HG03460 (cell line): ENCODE results near the gene FAM24A.

Experiments
- ATAC-seq: cut with Tn5 transposase; IDR thresholded peaks from one replicate; pipeline ENCODE4 v1.9.1; 2021; ENCODE audit not compliant: unreplicated experiment

Gene FAM24A

DNA sequence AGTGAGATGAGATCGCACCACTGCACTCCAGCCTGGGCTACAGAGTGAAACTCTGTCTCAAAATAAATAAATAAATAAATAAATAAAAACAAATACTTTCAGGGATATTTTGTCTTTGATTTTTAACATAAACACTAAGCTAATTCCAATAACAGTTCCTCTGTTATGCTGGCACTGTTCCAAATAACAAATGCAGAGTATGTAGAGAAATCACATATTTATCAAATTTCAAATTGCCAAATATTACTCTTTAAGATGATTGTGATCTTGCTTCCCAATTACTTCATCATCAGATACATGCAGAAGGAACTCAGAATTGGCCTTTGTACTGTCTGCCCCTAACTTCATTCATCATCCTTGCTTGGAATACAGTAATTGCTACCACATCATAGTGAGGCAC is 19.7 kb downstream of the FAM24A start:
- ATAC-seq = no peak

DNA sequence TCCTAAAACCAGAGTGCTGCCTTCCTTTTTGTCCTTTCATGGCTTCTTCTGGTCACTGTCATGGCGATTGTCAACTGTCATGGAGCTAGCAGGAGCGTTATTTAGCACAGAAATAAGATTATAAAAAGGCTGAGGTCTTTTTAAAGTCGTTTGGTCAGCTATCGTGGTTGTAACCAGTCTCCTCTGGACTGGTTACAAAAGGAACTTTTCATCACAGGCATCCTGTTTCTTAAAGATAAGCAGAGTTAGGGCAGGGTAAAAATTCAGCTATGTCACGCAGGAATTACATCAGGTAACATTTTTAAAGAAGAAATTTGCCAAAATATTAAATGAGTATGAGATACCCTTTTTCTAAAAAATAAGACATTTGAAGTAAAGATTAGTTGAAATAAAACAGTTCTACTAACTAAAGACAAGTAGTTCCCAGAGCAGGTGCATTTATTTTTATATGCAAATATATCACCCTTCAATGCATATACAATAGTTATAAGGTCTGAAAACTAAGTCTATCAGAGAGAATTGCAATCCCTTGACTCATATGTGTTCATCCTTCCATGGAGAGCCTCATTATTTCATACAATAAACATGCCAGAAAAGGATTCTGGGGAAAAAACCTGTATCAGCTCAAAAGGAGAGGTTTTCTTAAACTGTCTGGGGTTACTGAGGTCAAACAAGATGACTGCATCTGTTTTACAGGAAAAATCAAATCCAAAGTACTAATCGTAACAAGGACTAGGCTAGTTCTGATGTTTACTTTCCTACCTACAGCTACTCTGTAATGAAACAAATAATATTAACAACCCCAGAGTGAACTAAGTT is 20.9 kb downstream of the FAM24A start:
- no peak for ATAC-seq

DNA sequence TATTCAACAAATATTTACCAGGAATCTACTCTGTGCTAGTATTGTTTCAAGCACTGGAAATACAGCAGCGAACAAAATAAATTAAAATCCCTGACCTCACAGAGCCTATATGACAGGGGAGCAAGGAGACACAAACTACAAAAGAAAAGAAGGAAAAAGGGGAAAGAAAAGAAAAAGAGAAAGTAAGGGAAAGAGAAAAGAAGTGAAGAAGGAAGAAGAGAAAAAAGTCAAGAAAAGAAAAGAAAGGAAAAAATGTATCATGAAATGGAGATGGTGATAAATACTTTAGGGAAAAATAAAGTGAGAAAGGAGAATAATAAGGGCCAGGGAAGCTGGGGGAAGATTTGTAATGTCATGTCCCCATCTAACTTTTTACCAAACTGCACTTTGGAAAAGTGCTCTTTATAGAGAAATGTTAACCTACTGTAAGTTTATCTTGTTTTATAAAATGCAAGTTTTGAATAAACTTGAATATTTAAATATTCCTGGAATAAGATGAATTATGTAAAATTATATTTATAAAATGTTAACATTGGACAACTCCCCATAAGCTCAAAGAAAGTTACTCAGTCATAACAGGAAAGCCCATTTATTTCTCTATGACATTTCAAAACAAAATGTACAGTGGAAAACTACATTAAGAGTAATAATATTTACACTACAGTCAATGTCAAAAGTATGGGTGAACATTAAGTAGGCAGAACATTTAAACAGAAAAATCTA is 28.9 kb downstream of the FAM24A start:
- ATAC-seq = no peak

DNA sequence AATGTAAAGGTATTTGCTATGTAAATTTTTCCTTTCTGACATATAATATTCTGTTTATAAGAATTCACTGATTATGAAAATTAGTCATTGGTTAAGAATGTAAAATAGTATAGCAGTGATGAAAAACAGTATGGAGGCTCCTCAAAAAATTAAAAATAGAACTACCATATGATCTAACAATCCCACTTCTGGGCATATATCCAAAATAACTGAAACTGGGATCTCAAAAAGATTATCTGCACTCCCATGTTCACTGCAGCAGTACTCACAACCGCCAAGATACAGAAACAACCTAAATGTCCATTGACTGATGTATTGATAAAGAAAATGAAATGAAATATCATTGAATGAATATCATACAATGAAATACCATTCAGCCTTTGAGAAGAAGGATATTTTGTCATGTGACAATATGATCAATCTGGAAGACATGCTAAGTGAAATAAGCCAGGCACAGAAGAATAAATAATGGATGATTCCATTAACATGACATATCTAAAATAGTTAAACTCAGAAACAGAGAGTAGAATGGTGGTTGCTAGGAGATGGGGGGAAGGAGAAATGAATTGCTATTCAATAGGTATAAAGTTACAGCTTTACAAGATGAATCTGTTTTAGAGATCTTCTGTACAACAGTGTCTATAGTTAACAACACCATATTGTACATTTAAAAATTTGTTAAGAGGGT is 29.6 kb downstream of the FAM24A start:
- no peak for ATAC-seq

DNA sequence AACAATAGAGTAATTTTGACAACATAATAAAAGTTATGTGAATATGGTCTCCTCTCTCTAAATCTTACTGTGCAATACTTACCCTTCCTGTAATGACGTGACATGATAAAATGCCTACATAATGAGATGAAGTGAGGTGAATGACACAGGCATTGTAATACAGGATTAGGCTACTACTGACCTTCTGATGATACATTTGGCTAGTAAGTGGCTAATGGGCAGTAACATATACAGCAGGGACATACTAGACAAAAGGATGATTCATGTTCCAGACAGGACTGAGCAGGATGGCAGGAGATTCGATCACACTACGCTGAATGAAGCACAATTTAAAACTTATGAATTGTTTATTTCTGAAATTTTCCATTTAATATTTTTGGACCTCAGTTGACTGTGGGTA is 38.9 kb downstream of the FAM24A start:
- ATAC-seq = no peak

DNA sequence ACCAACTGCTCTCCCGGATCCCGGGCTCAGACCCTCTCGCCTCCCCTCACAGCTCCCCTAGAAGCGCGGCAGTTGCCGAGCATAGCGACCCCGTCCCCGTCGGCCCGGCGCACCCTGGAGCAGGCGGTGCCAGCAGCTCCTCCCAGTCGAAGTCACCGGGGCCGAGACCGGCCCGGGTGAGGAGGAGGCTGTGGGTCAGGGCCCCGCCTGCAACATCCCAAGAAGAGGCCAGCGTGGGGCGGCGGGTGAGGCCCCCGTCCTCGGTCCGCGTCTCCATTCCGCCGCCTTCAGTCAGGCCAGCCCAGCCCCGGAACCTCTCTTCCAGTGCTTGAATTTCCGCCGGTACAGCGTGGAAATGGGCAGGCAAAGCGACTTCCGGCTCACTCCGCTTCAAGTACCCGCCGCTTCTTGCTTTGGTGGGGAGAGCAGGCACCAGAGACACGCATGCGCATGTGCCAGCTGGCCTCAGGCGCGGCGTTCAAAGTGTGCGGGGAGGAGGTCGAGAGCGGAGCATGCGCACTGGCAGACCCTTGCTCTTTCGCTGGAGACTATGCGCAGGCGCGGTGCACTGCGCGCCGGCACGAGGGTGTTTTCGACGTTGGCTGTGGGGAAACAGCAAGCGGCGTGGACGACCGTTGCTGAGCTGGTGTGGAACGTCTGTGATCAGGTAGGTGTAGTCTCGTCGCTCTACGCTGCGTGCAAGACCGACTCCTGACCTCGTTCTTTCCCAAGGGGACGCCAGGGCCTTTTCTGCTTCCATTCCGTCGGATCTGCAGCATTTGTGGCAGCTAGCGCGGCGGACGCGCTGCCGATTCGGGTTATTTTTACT is 43.7 kb downstream of the FAM24A start, which contains the start of gene C10orf88:
C10orf88 (minus strand) TSS at position 326 of the 829 bp plus-strand sequence; CDS start at position 277, 49 bp downstream.
- ATAC-seq = peak; percentile 98

DNA sequence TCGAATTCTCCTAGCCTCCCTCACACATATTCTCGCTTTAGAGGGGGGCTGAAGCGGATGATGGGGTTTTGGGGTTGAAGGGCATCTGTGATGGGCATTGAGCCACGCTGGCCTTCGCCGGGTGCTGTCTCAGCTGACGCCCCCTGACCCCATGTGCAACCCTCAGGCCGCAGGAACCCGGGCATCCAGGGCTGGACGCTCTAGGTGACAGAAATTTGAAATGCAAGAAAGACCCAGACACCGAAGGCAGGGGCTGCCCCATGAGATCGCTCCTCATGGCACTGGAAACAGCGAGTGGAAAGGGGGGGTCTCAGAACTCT is 44.3 kb downstream of the FAM24A start:
- no peak for ATAC-seq

DNA sequence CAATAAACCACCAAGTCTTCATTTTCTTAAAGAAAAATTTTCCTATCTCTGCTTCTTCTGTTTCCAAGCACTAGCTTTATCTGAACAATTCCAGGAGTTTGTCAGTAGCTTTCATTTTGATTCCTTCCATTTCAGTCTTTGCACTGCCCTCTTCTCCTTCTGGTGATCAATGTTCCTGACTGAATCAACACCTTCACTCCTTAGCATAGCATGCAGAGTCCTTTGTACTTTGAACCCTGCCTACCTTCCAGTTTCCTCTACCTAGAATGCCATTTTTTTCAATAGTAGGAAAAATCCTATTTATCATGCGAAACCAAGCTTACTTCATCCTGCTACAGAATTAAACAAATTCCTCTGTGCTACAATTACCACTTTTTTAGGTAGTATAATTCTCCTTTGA is 45.5 kb downstream of the FAM24A start:
- no peak for ATAC-seq

DNA sequence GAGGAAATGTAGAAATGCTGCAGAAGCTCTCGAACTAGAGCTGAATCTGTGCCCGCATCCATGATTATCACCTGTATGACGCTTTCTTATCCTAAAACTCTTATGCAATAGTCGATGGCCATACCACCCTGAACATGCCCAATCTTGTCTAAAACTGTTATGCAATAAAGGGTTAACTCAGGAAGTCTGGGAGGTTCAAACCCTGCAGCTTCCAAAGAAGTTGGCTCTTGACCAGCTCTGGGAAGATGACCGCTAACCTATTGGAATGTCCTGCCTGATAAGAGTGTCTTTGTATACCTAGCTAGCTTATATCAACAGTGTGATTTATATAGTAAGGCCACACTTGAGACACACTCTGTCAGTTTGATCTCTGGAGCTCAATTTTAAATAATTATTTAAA is 47.1 kb downstream of the FAM24A start:
- ATAC-seq = no peak

DNA sequence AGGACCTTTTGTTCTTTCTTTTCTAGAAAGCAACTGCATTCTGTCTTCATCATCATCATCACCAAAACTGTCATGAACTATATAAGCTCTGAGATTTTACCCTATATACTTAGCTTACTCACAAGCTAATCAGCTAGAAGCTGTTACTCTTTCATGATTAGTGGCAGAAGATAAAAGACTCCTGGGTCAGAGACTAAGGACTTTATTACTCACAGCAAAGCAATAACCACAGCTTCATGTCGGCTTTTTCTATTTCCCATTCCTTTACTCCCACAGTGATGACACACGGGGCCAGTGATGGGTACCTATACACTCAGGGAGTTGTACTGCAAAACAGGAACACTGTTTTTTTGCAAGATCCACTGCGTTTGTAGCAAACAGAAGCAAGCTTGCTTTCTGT is 52.0 kb downstream of the FAM24A start:
- no peak for ATAC-seq
